Measurements from ENCODE around the gene BICDL1. TPM values are rescaled to one million over a fixed set of nuclear protein-coding genes. Genes with fewer than 3 reads are reported as not detected.
"Not testable (repeated sequence)": the region's sequence is repeated elsewhere in the genome, so short reads cannot be mapped to it uniquely, and the experiment has no call there.

The BICDL1 gene
- total RNA-seq: 0.35 TPM
- long read RNA-seq: 0 reads

- ATAC-seq (ENCODE audit: poor library complexity) (peak; percentile 81), DNase-seq (peak; percentile 76)
- intact Hi-C loops (cut with DNase I): no loop called here
These were observed at the start of gene BICDL1 for GRCh38 chr12:119988472-119989360. Gene BICDL1, plus strand, starts transcription at chr12:119989236. Its CDS starts 633 bp downstream, at chr12:119989869.

GRCh38 chr12:119940897-119941296, 48.1 kb upstream of the BICDL1 start:
- DNase-seq (no peak), ATAC-seq (ENCODE audit: poor library complexity) (no peak)
- intact Hi-C loops (cut with DNase I): no loop called here

- DNase-seq: no peak
- intact Hi-C loops (cut with DNase I): no loop called here
- no peak for ATAC-seq (ENCODE audit: poor library complexity)
These were observed 46.6 kb upstream of the BICDL1 start for GRCh38 chr12:119942386-119942785.

GRCh38 chr12:119946213-119946612, 42.8 kb upstream of the BICDL1 start:
- intact Hi-C loops (cut with DNase I): no loop called here
- ATAC-seq (ENCODE audit: poor library complexity): no peak

GRCh38 chr12:119949145-119949544, 39.9 kb upstream of the BICDL1 start:
- DNase-seq: no peak
- ATAC-seq (ENCODE audit: poor library complexity): no peak
- intact Hi-C loops (cut with DNase I): no loop called here

More at GRCh38 chr12:119946213-119946612, 42.8 kb upstream of the BICDL1 start:
- DNase-seq: no peak

- intact Hi-C loops (cut with DNase I): no loop called here
- ATAC-seq (ENCODE audit: poor library complexity) (no peak), DNase-seq (no peak)
These were observed 39.4 kb upstream of the BICDL1 start for GRCh38 chr12:119949594-119949993.

GRCh38 chr12:119956047-119956446, 33.0 kb upstream of the BICDL1 start:
- ATAC-seq (ENCODE audit: poor library complexity): no peak
- intact Hi-C loops (cut with DNase I): no loop called here
- no peak for DNase-seq

GRCh38 chr12:119957135-119957534, 31.9 kb upstream of the BICDL1 start:
- intact Hi-C loops (cut with DNase I): no loop called here
- no peak for ATAC-seq (ENCODE audit: poor library complexity)

GRCh38 chr12:119959435-119959834, 29.6 kb upstream of the BICDL1 start:
- DNase-seq (no peak), ATAC-seq (ENCODE audit: poor library complexity) (no peak)
- intact Hi-C loops (cut with DNase I): no loop called here

More at GRCh38 chr12:119957135-119957534, 31.9 kb upstream of the BICDL1 start:
- DNase-seq: no peak

GRCh38 chr12:119964123-119964522, 24.9 kb upstream of the BICDL1 start:
- intact Hi-C loops (cut with DNase I): no loop called here
- ATAC-seq (ENCODE audit: poor library complexity) (no peak), DNase-seq (no peak)

- intact Hi-C loops (cut with DNase I): no loop called here
- ATAC-seq (ENCODE audit: poor library complexity) (no peak), DNase-seq (no peak)
These were observed 24.1 kb upstream of the BICDL1 start for GRCh38 chr12:119964929-119965328.

GRCh38 chr12:119980242-119980641, 8.8 kb upstream of the BICDL1 start:
- no peak for DNase-seq
- ATAC-seq (ENCODE audit: poor library complexity): no peak
- intact Hi-C loops (cut with DNase I): no loop called here

GRCh38 chr12:119980702-119981101, 8.3 kb upstream of the BICDL1 start:
- intact Hi-C loops (cut with DNase I); ATAC-seq (ENCODE audit: poor library complexity); DNase-seq: not testable (repeated sequence)

- intact Hi-C loops (cut with DNase I): no loop called here
- peak; percentile 25 for ATAC-seq (ENCODE audit: poor library complexity)
- DNase-seq: peak; percentile 43
These were observed 310 bp downstream of the BICDL1 start for GRCh38 chr12:119989361-119989730.

GRCh38 chr12:119989731-119990381, 820 bp downstream of the BICDL1 start:
- ATAC-seq (ENCODE audit: poor library complexity) (peak; percentile 98), DNase-seq (peak; percentile 91)
- intact Hi-C loops (cut with DNase I): no loop called here

GRCh38 chr12:119990382-119990874, 1.4 kb downstream of the BICDL1 start:
- ATAC-seq (ENCODE audit: poor library complexity): no peak
- DNase-seq: no peak
- intact Hi-C loops (cut with DNase I): no loop called here

- ATAC-seq (ENCODE audit: poor library complexity) (no peak), DNase-seq (no peak)
- intact Hi-C loops (cut with DNase I): no loop called here
These were observed 3.2 kb downstream of the BICDL1 start for GRCh38 chr12:119992129-119992705.

- no peak for DNase-seq
- ATAC-seq (ENCODE audit: poor library complexity): no peak
- intact Hi-C loops (cut with DNase I): no loop called here
These were observed 6.0 kb downstream of the BICDL1 start for GRCh38 chr12:119994892-119995658.

- intact Hi-C loops (cut with DNase I): no loop called here
- DNase-seq (no peak), ATAC-seq (ENCODE audit: poor library complexity) (no peak)
These were observed 7.4 kb downstream of the BICDL1 start for GRCh38 chr12:119996417-119996816.
